B cell (primary cell): Measurements from ENCODE around the gene LEMD2. TPM values are rescaled to one million over a fixed set of nuclear protein-coding genes. Genes with fewer than 3 reads are reported as not detected.

Experiments
- ATAC-seq: fragments of 200-7000 bp; cut with Tn5 transposase; one replicate; pipeline ENCODE4 v1.10.0; 2021; ENCODE audit warnings: low read depth, mild to moderate bottlenecking, moderate number of reproducible peaks, moderate library complexity
- CTCF ChIA-PET: fragments of 350-600 bp; sonication (Branson Sonifier 250); formaldehyde crosslinking; loops from one replicate; lab custom pipeline; 2021; ENCODE audit warnings: antibody characterized with exemption, inconsistent platforms; lab: Charles Lee
- POLR2A ChIA-PET: fragments of 350-600 bp; sonication (Branson Sonifier 250); formaldehyde crosslinking; loops from one replicate; lab custom pipeline; 2021; ENCODE audit warnings: antibody characterized with exemption; lab: Charles Lee
- DNase-seq: peaks from one replicate; pipeline ENCODE4 v3.0.0; 2013
- H2AFZ ChIP-seq: 2 replicates; pipeline ENCODE4 v1.6.1; 2012; ENCODE audit warnings: mild to moderate bottlenecking, low read depth, low read length; ENCODE audit not compliant: insufficient read depth, poor library complexity, severe bottlenecking
- H3K27ac ChIP-seq, 2 donors: 1 replicate in 1 of 2; 2 replicates in 1 of 2; pipeline ENCODE4 v1.5.1; 2012 to 2013; ENCODE audit warnings: low read length in 2 of 2, mild to moderate bottlenecking in 2 of 2, moderate library complexity in 1 of 2
- H3K27me3 ChIP-seq, 4 experiments: fragments of 200-600 bp in 1 of 4; sonication (generic) in 1 of 4; replicated peaks in 1 of 4; 1 replicate in 2 of 4; 2 replicates in 2 of 4; pipeline versions ENCODE4 v1.6.1 to v1.7.0; 2013 to 2016; ENCODE audit warnings: low read length in 3 of 4, mild to moderate bottlenecking in 2 of 4, mixed read lengths in 1 of 4, moderate library complexity in 1 of 4; ENCODE audit not compliant: insufficient read depth in 4 of 4, control insufficient read depth in 3 of 4; ENCODE audit errors: control extremely low read depth in 1 of 4
- H3K36me3 ChIP-seq, 2 experiments: replicated peaks in 1 of 2; 1 replicate in 1 of 2; 2 replicates in 1 of 2; pipeline versions ENCODE4 v1.6.1 to v1.7.1; 2013; ENCODE audit warnings: low read length in 1 of 2; ENCODE audit not compliant: insufficient read depth in 2 of 2, control insufficient read depth in 1 of 2; ENCODE audit errors: control extremely low read depth in 1 of 2, extremely low read depth in 1 of 2
- H3K4me1 ChIP-seq, 2 donors: fragments of 200-600 bp in 1 of 2; sonication (generic) in 1 of 2; 1 replicate in 1 of 2; 2 replicates in 1 of 2; pipeline versions ENCODE4 v1.5.1 to v1.6.1; 2013 to 2017; ENCODE audit warnings: low read length in 2 of 2; ENCODE audit not compliant: control insufficient read depth in 2 of 2, insufficient read depth in 2 of 2
- H3K4me2 ChIP-seq: replicated peaks from 2 replicates; pipeline ENCODE3; 2012; ENCODE audit warnings: mild to moderate bottlenecking, low read depth, low read length; ENCODE audit not compliant: poor library complexity, severe bottlenecking
- H3K4me3 ChIP-seq, 5 experiments: fragments of 200-600 bp in 1 of 5; sonication (generic) in 1 of 5; 1 replicate in 3 of 5; 2 replicates in 2 of 5; pipeline versions ENCODE4 v1.5.1 to v1.7.0; 2011 to 2016; ENCODE audit warnings: low read length in 4 of 5, mild to moderate bottlenecking in 4 of 5, low read depth in 2 of 5, control low read depth in 1 of 5, moderate library complexity in 1 of 5; ENCODE audit not compliant: insufficient read depth in 1 of 5; ENCODE audit errors: control extremely low read depth in 1 of 5, extremely low read depth in 1 of 5
- H3K79me2 ChIP-seq: fragments of 200-600 bp; sonication (generic); one replicate; pipeline ENCODE4 v1.6.0; 2016; ENCODE audit warnings: low read length; ENCODE audit not compliant: control insufficient read depth, insufficient read depth
- H3K9ac ChIP-seq: fragments of 200-600 bp; sonication (generic); 2 replicates; pipeline ENCODE4 v1.6.1; 2017; ENCODE audit warnings: mild to moderate bottlenecking, low read length, moderate library complexity
- H3K9me3 ChIP-seq, 3 donors: one replicate each; pipeline versions ENCODE4 v1.6.1 to v1.7.1; 2013; ENCODE audit warnings: low read length in 2 of 3; ENCODE audit not compliant: control insufficient read depth in 2 of 3, insufficient read depth in 1 of 3; ENCODE audit errors: control extremely low read depth in 1 of 3
- H4K20me1 ChIP-seq: 2 replicates; pipeline ENCODE4 v1.6.0; 2012; ENCODE audit warnings: mild to moderate bottlenecking, low read length; ENCODE audit not compliant: insufficient read depth, control insufficient read depth, poor library complexity, severe bottlenecking
- H3K27ac Mint-ChIP-seq: one replicate; pipeline ENCODE4 v1.8.0; 2021; ENCODE audit warnings: mixed read lengths
- H3K27me3 Mint-ChIP-seq: one replicate; pipeline ENCODE4 v1.8.0; 2021; ENCODE audit warnings: mixed read lengths
- H3K4me1 Mint-ChIP-seq: one replicate; pipeline ENCODE4 v1.8.0; 2021; ENCODE audit warnings: mixed read lengths
- H3K4me3 Mint-ChIP-seq: one replicate; pipeline ENCODE4 v1.8.0; 2021; ENCODE audit warnings: mixed read lengths
- H3K9me3 Mint-ChIP-seq: one replicate; pipeline ENCODE4 v1.8.0; 2022; ENCODE audit warnings: mixed read lengths; ENCODE audit not compliant: insufficient read depth
- EZH2 ChIP-seq: IDR thresholded peaks from 2 replicates; pipeline ENCODE4 v1.6.1; 2012; ENCODE audit warnings: borderline replicate concordance, low read depth, mild to moderate bottlenecking, moderate library complexity, low read length; ENCODE audit not compliant: insufficient read depth, poor library complexity, severe bottlenecking
- WGBS: methylation state at CpG from one replicate; pipeline ENCODE4 v1.1.5; 2013; ENCODE audit warnings: missing lambda C conversion rate; ENCODE audit not compliant: insufficient coverage; 5-methylcytosine and 5-hydroxymethylcytosine counted together
- intact Hi-C: fragments of 100-400 bp; cut with micrococcal nuclease; formaldehyde crosslinking; loops from one replicate; pipeline ENCODE4 v1.10.0; 2022
- polyA plus RNA-seq: library from polyadenylated mRNA; depleted of rRNA; stranded (reverse); fragments of >200 nt; gene quantifications from 2 replicates; pipeline ENCODE4 v1.2.3, GENCODE V29; 2012
- total RNA-seq, 2 donors: library from RNA; stranded (reverse); fragments of 120-200 nt in 1 of 2; gene quantifications; 1 replicate in 1 of 2; 2 replicates in 1 of 2; pipeline versions ENCODE4 v1.2.3 to v1.2.4, GENCODE V29; 2013 to 2022
- TF ChIP-seq, protein P1 (sequence below): fragments of 200-600 bp; IDR thresholded peaks from one replicate; pipeline ENCODE4 v1.8.0; 2022; ENCODE audit warnings: antibody characterized with exemption, mild to moderate bottlenecking

Gene LEMD2
- total and polyA plus RNA-seq, 2 donors (not counting 1 experiment from before 2014, with no cell fraction given): 58.7 to 113 TPM

DNA sequence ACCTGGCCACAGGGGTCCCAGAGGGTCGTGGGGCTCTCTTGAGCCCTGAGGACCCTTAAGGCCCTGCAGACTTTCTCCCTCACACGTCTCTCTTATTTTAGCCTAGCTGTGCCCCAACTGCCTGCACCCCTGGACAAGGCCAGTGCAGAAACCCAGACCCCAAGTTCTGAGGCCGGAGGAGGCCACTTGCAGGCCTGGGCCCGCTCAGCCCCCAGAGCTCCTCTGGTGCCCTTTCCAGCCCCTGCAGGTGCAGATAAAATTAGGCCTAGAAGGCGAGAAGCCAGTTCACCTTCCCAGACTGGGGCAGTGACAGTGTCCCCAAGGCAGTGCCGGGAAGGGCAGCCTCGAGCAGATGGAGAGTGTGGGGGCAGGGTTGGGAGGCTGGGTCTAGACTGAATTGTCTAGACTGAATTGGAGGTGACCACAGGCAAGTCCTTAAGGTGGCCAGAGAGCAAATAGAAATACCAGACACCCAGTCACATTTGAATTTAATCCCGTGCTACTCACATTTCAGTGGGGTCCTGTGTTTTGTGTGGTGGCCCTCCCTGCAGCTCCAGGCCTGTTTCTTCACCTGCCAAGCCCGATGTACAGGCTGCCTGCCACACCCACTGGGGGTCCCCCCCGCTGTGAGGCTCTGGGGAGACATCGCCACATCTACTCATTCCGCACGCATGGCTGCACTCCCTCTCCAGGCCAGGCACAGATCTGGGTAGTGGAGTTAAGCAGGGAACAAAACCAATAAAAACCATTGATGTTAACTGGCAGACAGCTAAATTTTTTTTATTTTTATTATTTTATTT is 33.7 kb downstream of the LEMD2 start:
- CTCF ChIA-PET: interaction anchor here (0.7 kb wide), 1 partner anchor 12 kb away, joined by 3 read pairs; no protein-coding TSS in a partner anchor
- H3K4me2 ChIP-seq: no peak overlapping the region
- H3K27ac ChIP-seq: no peak overlapping the region
- Mint-ChIP-seq H3K4me1 (peaks cover 2% of the 10 kb centered on the region), H3K9me3 (no peaks in the 10 kb centered on the region), H3K27ac (no peak overlapping the region), H3K4me3 (no peak overlapping the region), H3K27me3 (peaks cover 30% of the 10 kb centered on the region)
- DNase-seq: no peak
- H2AFZ ChIP-seq: no peak overlapping the region
- no peak overlapping the region for H3K9ac ChIP-seq
- H3K79me2 ChIP-seq: no peaks in the 10 kb centered on the region
- no peaks in the 10 kb centered on the region for H3K36me3 ChIP-seq
- POLR2A ChIA-PET: no interaction called here
- 76% methylated on average over 9 of the region's 13 CpGs for WGBS
- intact Hi-C loops: no loop called here
- no peaks in the 10 kb centered on the region for H3K9me3 ChIP-seq
- TF ChIP-seq, protein P1, sequence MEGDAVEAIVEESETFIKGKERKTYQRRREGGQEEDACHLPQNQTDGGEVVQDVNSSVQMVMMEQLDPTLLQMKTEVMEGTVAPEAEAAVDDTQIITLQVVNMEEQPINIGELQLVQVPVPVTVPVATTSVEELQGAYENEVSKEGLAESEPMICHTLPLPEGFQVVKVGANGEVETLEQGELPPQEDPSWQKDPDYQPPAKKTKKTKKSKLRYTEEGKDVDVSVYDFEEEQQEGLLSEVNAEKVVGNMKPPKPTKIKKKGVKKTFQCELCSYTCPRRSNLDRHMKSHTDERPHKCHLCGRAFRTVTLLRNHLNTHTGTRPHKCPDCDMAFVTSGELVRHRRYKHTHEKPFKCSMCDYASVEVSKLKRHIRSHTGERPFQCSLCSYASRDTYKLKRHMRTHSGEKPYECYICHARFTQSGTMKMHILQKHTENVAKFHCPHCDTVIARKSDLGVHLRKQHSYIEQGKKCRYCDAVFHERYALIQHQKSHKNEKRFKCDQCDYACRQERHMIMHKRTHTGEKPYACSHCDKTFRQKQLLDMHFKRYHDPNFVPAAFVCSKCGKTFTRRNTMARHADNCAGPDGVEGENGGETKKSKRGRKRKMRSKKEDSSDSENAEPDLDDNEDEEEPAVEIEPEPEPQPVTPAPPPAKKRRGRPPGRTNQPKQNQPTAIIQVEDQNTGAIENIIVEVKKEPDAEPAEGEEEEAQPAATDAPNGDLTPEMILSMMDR: no peak
- H3K27me3 ChIP-seq: peaks cover 0 to 5% (median 2%) of the 10 kb centered on the region in 4 experiments
- peaks cover 0 to 3% of the 10 kb centered on the region in 2 donors for H3K4me1 ChIP-seq
- H3K4me3 ChIP-seq: no peak overlapping the region
- no peak for ATAC-seq
- no peaks in the 10 kb centered on the region for H4K20me1 ChIP-seq

DNA sequence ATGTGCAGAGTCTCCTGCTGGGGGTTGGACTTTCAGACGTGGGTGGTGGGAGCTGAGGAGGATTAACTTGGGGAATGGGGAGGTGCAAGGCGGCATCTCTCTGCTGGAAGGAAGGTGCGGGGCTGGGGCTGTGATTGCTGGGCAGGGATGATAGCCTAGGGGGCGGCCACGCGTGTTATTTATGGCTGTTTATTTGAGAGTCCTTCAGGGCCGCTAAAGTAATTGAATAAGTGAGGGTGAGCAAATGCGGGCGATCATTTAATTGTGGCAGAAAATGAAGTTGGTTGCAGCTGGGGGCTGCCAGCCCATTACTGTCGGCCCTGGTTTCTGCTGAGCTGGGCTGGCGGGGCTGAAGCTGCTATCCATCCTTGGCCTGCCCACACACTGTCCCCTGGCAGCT is 34.7 kb downstream of the LEMD2 start:
- Mint-ChIP-seq H3K27me3 (peaks cover 34% of the 10 kb centered on the region), H3K4me3 (no peak overlapping the region), H3K27ac (no peak overlapping the region), H3K4me1 (peaks cover 2% of the 10 kb centered on the region), H3K9me3 (no peaks in the 10 kb centered on the region)
- Histone ChIP-seq H3K79me2 (no peaks in the 10 kb centered on the region), H3K4me1 (peaks cover 0 to 3% of the 10 kb centered on the region in 2 donors), H3K27ac (no peak overlapping the region), H4K20me1 (no peaks in the 10 kb centered on the region), H3K4me3 (no peak overlapping the region), H3K4me2 (no peak overlapping the region), H3K36me3 (no peaks in the 10 kb centered on the region), H2AFZ (no peak overlapping the region), H3K9ac (no peak overlapping the region), H3K9me3 (no peaks in the 10 kb centered on the region), H3K27me3 (peaks cover 0 to 5% (median 2%) of the 10 kb centered on the region in 4 experiments)
- ATAC-seq (no peak), DNase-seq (no peak)
- ChIA-PET CTCF (no interaction called here), POLR2A (no interaction called here)
- TF ChIP-seq EZH2: no peak
- TF ChIP-seq, protein P1: no peak
- intact Hi-C loops: no loop called here
- WGBS: 89% methylated on average over 11 of the region's 11 CpGs
